Neural cell (in vitro differentiated cells): ENCODE data around the gene CFAP61. TPM values are rescaled to one million over a fixed set of nuclear protein-coding genes. Genes with fewer than 3 reads are reported as not detected.

Source experiments
- H2AFZ ChIP-seq: fragments of 200-600, 300-800 bp; sonication (generic), shearing (Covaris generic); 2 replicates; pipeline ENCODE4 v1.6.0; 2014; ENCODE audit warnings: low read depth, mild to moderate bottlenecking, antibody characterized with exemption, low read length, moderate library complexity
- H3F3A ChIP-seq: fragments of 200-600 bp; shearing (Covaris generic); 2 replicates; pipeline ENCODE4 v1.6.1; 2016; ENCODE audit warnings: mild to moderate bottlenecking, moderate library complexity, mixed read lengths, antibody characterized with exemption, low read length; ENCODE audit not compliant: insufficient read depth, poor library complexity, severe bottlenecking
- H3K27ac ChIP-seq: fragments of 200-600, 300-800 bp; sonication (generic), shearing (Covaris generic); 2 replicates; pipeline ENCODE4 v1.5.1; 2014; ENCODE audit warnings: mild to moderate bottlenecking, low read length, moderate library complexity
- H3K27me3 ChIP-seq: fragments of 300-800, 200-600 bp; sonication (generic), shearing (Covaris generic); 2 replicates; pipeline ENCODE4 v1.6.0; 2014; ENCODE audit warnings: mild to moderate bottlenecking, low read depth, low read length, moderate library complexity; ENCODE audit not compliant: insufficient read depth
- H3K36me3 ChIP-seq: fragments of 300-800, 200-600 bp; sonication (generic), shearing (Covaris generic); 2 replicates; pipeline ENCODE4 v1.5.1; 2014; ENCODE audit warnings: mild to moderate bottlenecking, antibody characterized with exemption, low read length, moderate library complexity; ENCODE audit not compliant: insufficient read depth
- H3K4me2 ChIP-seq: fragments of 300-800, 200-600 bp; sonication (generic), shearing (Covaris generic); 2 replicates; pipeline ENCODE4 v1.6.0; 2014; ENCODE audit warnings: mild to moderate bottlenecking, low read length
- H3K4me3 ChIP-seq: fragments of 300-800, 200-600 bp; sonication (generic), shearing (Covaris generic); 2 replicates; pipeline ENCODE4 v1.5.1; 2014; ENCODE audit warnings: mild to moderate bottlenecking, low read length, moderate library complexity
- H3K79me2 ChIP-seq: fragments of 200-600 bp; shearing (Covaris generic); replicated peaks from 2 replicates; pipeline ENCODE4 v1.6.0; 2014; ENCODE audit warnings: mild to moderate bottlenecking, low read length, moderate library complexity; ENCODE audit not compliant: insufficient read depth
- H3K9ac ChIP-seq: fragments of 300-800, 200-600 bp; sonication (generic), shearing (Covaris generic); 2 replicates; pipeline ENCODE4 v1.6.1; 2016; ENCODE audit warnings: mild to moderate bottlenecking, low read length, mixed read lengths
- H3K9me2 ChIP-seq: fragments of 200-600 bp; shearing (Covaris generic); 2 replicates; pipeline ENCODE4 v1.6.1; 2016; ENCODE audit warnings: mild to moderate bottlenecking, low read length, mixed read lengths; ENCODE audit not compliant: insufficient read depth
- H3K9me3 ChIP-seq: fragments of 200-600, 300-800 bp; sonication (generic), shearing (Covaris generic); 2 replicates; pipeline ENCODE4 v1.6.1; 2016; ENCODE audit warnings: mild to moderate bottlenecking, mixed run types, low read length, moderate library complexity, mixed read lengths
- H4K20me1 ChIP-seq: fragments of 200-600 bp; shearing (Covaris generic); 2 replicates; pipeline ENCODE4 v1.6.1; 2016; ENCODE audit warnings: mild to moderate bottlenecking, mixed run types; ENCODE audit not compliant: insufficient read depth
- CTCF ChIP-seq: fragments of 450-650 bp; IDR thresholded peaks from 2 replicates; pipeline ENCODE4 v1.5.1; 2014; ENCODE audit warnings: antibody characterized with exemption, mild to moderate bottlenecking, moderate library complexity; ENCODE audit not compliant: poor library complexity, severe bottlenecking
- EP300 ChIP-seq: fragments of 450-650 bp; conservative IDR thresholded peaks from 2 replicates; pipeline ENCODE4 v1.6.1; 2014; ENCODE audit warnings: antibody characterized with exemption, mild to moderate bottlenecking, moderate library complexity; ENCODE audit not compliant: poor library complexity, severe bottlenecking
- EZH2 ChIP-seq: fragments of 200-600, 300-800 bp; shearing (Covaris generic), sonication (generic); IDR thresholded peaks from 2 replicates; pipeline ENCODE4 v1.6.1; 2014; ENCODE audit warnings: antibody characterized with exemption, low read length, borderline replicate concordance, mild to moderate bottlenecking; ENCODE audit not compliant: insufficient read depth, poor library complexity, severe bottlenecking
- MXI1 ChIP-seq: fragments of 450-650 bp; conservative IDR thresholded peaks from 2 replicates; pipeline ENCODE4 v1.6.1; 2014; ENCODE audit warnings: antibody characterized with exemption, mild to moderate bottlenecking; ENCODE audit not compliant: poor library complexity, severe bottlenecking
- POLR2AphosphoS5 ChIP-seq: IDR thresholded peaks from 2 replicates; pipeline ENCODE4 v1.6.1; 2012
- RAD21 ChIP-seq: fragments of 450-650 bp; conservative IDR thresholded peaks from 2 replicates; pipeline ENCODE4 v1.6.1; 2014; ENCODE audit warnings: antibody characterized with exemption, mild to moderate bottlenecking, moderate library complexity
- REST ChIP-seq: IDR thresholded peaks from 2 replicates; pipeline ENCODE4 v1.6.1; 2012; ENCODE audit warnings: borderline replicate concordance
- SMC3 ChIP-seq: fragments of 450-650 bp; conservative IDR thresholded peaks from 2 replicates; pipeline ENCODE4 v1.6.1; 2014; ENCODE audit warnings: antibody characterized with exemption, mild to moderate bottlenecking, moderate library complexity; ENCODE audit not compliant: poor library complexity
- TAF1 ChIP-seq: IDR thresholded peaks from 2 replicates; pipeline ENCODE4 v1.6.1; 2012; ENCODE audit warnings: low read depth
- polyA plus RNA-seq: library from polyadenylated mRNA; depleted of rRNA; stranded (reverse); fragments of >200 nt; gene quantifications from 2 replicates; pipeline ENCODE4 v1.2.3, GENCODE V29; 2014

Gene CFAP61
- polyA plus RNA-seq, 1 donor from 2014 or later, result 0.42 TPM

GRCh38 chr20:20396794-20397193, 344.5 kb downstream of the CFAP61 start:
- Histone ChIP-seq H3K9me2 (no peaks in the 10 kb centered on the region), H3K36me3 (no peaks in the 10 kb centered on the region), H3K4me3 (no peak overlapping the region), H2AFZ (no peak overlapping the region), H4K20me1 (no peaks in the 10 kb centered on the region), H3K27ac (no peak overlapping the region), H3K27me3 (no peaks in the 10 kb centered on the region), H3K4me2 (no peak overlapping the region), H3F3A (no peaks in the 10 kb centered on the region), H3K9ac (no peak overlapping the region), H3K79me2 (no peaks in the 10 kb centered on the region), H3K9me3 (no peaks in the 10 kb centered on the region)
- TF ChIP-seq EZH2, result no peak
- TF ChIP-seq MXI1, result no peak
- TF ChIP-seq TAF1, result no peak
- no peak for TF ChIP-seq EP300
- TF ChIP-seq SMC3, result no peak
- no peak for TF ChIP-seq RAD21
- no peak for TF ChIP-seq REST
- no peak for TF ChIP-seq CTCF
- TF ChIP-seq POLR2AphosphoS5, result no peak

- no peaks in the 10 kb centered on the region for H3K9me3 ChIP-seq
- H2AFZ ChIP-seq, result no peak overlapping the region
- no peaks in the 10 kb centered on the region for H3K36me3 ChIP-seq
- no peaks in the 10 kb centered on the region for H3K27me3 ChIP-seq
- no peaks in the 10 kb centered on the region for H3F3A ChIP-seq
- H3K4me3 ChIP-seq, result no peak overlapping the region
- no peak overlapping the region for H3K9ac ChIP-seq
- no peak overlapping the region for H3K27ac ChIP-seq
- H3K9me2 ChIP-seq, result no peaks in the 10 kb centered on the region
- H4K20me1 ChIP-seq, result no peaks in the 10 kb centered on the region
- no peaks in the 10 kb centered on the region for H3K79me2 ChIP-seq
- no peak overlapping the region for H3K4me2 ChIP-seq
- TF ChIP-seq SMC3 (no peak), EZH2 (no peak), REST (no peak), TAF1 (no peak), POLR2AphosphoS5 (no peak), RAD21 (no peak), EP300 (no peak), MXI1 (no peak), CTCF (no peak)
These were observed 345.8 kb downstream of the CFAP61 start for GRCh38 chr20:20398123-20398522.
